Stimulated activated CD8-positive, alpha-beta memory T cell treated with anti-CD3 and anti-CD28 coated beads, Interleukin-7, amount 100 ng/mL, for 1 hour (primary cell): ENCODE data around the gene LRMDA.
"Not testable (repeated sequence)": the region's sequence is repeated elsewhere in the genome, so short reads cannot be mapped to it uniquely, and the experiment has no call there.

Source experiments
- DNase-seq, 2 donors: peaks; one replicate each; pipeline ENCODE4 v3.0.0-alpha.2; 2020; ENCODE audit warnings: low read depth in 2 of 2

The LRMDA gene

DNA sequence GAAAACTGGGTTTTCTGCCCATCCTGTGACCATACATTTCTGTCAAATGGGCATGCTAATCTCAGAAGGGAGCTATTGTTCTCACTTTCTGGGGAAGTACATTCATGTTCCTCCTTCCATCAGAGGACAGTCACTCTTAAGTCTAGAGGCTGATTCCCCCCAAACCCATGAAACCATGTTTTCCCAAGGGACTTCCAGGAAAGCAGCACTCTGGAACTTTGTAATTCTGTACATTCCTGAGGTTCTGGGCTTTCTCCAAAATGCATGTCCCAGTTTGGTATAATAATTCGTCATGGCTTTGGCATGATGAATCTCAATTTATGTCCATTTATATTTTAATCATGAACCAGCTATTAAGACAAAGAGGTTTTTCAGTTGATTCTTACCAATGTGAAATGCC, 688.1 kb downstream of the LRMDA start:
- DNase-seq = no peak

DNA sequence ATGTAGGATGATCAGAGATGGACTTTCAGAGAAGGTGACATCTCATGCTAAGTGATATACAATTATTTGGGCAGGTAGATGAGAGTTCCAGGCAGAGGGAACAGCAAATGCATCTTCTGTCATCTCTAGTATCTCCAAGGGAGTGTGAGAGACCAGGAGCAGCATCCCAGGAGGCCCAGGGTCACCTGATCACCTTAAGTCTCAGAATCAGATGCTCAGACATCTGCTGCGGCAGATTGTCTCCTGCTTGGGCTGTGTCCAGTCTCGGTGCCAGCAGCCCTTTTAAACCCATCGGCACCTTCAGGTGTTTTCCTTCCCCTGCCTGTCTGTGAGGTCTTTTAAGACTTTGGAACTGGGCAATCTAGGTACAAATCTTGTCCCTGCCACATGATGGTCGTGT, 690.6 kb downstream of the LRMDA start:
- DNase-seq = no peak

DNA sequence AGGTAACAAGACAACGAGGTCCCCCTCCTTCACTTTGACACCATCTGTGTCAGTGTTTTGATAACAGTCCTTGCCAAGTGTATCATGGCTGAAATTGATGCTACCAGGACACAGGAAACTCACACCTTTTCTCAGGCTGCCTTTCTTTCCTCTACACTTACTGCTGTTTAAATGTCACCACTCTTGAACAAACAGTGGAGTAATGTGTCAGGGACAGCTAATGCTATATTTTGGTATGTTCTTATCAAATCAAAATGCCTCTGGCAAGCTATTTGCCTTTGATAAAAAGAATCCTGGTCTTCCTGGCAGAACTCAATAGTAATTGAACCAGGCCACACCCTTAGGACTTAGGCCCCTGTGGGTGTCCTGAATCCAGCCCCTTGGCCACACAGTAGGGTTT, 692.9 kb downstream of the LRMDA start:
- DNase-seq = no peak

DNA sequence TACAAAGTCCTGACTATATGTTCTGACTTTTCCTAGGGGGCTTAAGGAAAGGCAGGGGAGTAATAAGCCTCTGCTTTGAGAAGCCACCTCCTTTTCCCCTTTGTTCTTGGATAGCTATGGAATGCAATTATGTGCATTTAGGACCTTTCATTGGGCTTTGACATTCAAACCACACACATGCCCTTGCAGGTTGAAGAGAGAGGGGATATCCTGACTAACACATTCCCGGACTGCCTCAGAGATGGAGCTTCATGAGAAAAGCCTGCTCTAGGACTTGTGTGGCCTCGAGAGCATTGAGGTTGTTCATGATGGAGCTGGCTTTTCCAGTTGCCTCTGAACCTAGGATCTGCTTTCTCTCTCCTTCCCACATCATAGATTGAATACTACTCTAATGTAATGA, 694.5 kb downstream of the LRMDA start:
- DNase-seq = no peak

DNA sequence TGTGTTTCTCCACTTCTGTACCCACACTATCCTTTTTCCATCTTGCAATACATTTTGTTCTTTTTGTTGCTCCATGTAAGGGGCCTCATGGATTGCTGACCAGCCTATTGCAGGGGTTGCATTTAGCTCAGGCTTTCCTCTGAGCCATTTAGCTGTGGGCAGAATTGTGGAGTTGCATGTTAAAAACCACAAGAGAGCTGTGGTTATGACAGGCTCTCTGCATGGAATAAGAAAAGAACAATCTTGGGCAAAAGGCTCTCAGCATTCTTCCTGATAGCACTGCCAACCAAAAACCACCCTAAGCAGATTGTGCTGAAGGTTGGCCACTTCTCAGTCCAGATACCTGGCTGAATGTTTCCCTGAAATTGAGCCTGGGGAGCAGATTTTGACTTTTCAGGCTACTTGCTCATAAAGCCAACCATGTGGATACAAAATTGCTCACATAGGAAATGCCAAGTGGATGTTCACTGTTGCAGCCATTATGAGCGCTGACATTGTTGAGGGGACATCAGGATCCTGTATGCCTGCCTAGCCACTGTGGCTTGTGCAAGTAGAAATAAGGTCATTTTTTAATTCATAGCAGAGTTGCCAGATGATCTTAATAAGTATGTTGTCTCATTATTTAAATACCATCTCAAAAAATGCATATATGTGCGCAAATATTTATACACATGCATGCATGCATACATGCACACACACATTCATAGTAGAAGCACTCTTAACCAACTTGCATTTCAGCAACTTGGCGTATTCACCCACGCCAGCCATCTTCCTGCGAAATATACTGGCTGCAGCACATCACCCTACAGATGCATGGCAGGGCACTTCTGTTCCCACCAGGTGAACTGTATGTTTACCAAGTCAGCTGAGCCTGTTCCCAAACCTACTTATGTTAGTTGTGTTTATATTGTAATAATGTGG, 695.4 kb downstream of the LRMDA start:
- no peak for DNase-seq

DNA sequence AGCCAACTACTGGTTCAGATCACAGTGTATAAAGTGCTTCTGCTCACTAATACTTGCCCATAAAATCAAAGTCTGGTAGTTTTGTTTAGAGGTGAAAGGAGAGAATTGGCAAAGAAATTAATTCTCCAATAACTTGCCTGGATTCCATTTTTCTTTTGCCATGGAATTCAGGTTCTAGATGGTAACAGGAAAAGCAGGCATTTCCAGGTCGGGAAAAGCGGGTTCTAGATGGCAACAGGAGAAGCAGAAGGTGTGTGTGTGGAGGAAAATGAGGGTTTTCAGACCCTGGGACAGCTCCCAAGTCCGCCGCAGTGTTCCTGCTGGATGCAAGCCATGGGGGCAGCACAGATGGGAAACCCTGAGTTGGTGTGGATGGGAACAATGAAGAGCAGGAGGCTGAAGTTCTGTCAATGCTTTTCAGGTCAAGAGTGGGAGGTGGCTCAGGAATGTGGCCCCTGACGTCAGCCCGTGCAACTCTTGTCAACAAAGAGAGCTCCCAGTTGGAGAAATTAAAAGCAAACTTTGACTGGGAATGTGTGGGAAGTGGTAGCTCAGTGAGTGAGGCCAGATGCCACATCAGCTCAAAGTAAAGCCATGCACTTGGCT, 696.7 kb downstream of the LRMDA start:
- no peak for DNase-seq

DNA sequence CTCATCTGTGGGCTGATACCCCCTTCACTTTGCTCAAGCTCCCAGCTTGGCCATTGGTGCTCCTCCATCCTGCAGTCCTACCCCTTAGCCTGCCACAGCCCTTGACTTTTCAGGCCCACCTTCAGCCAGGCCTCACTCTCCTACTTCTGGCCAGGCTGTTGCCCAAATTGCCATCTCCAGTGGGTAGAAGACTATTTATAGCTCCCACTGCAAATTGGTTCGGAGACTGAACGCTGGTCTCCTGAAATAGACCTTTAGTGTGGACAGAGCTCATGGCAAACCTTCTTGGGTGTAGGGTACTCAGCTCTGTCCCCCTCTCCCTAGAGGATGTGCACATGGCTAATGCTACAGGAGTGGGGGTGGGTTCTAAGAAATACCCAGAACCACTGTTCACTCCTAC, 697.8 kb downstream of the LRMDA start:
- DNase-seq = no peak

DNA sequence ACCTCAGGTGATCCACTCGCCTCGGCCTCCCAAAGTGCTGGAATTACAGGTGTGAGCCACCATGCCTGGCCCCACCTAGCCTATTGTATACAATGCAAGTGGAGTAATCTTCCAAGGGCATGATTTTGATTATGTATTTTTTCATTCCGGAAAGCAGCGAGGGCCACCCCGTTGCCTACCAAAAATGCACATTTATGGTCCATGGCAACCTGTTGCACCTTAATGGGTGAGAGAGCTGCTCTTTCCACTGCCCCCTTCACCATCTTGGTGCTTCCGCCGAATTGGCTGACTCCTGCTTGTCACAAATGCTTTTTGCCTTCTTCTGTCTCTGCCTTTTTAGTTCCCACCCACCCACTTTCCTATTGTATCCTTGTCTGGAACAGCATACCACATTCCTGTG, 699.5 kb downstream of the LRMDA start:
- no peak for DNase-seq

DNA sequence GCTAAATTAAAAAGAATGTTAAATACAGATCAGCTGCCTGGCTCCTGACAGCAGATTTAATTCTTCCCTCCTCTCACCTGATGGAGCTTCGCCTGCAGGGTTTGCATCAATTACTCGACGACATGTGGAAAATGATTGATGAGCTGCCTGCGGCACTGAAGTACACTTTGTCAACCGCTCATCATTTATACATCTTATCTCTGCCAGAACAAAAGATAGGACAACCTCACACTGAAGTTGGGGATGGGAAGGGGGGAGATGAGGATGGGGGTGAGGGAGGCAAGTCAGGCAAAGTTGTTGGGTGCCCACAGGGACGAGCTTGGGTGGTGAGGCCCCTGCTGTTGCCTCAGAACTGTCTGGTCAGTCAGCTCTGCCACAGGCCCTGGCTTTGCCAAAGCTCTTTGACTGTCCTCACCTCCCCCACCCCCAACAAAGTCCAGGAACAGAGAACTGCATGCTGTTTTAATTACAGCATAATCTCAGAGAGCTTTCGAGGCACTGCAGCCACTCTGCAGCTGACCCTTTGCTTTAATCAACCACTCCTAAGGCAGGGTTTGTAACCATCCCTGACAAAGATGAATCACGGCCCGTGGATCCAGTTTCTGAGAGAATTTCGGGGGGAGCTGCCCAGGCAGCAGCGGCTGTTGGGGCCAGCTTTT, 702.3 kb downstream of the LRMDA start:
- DNase-seq = no peak

DNA sequence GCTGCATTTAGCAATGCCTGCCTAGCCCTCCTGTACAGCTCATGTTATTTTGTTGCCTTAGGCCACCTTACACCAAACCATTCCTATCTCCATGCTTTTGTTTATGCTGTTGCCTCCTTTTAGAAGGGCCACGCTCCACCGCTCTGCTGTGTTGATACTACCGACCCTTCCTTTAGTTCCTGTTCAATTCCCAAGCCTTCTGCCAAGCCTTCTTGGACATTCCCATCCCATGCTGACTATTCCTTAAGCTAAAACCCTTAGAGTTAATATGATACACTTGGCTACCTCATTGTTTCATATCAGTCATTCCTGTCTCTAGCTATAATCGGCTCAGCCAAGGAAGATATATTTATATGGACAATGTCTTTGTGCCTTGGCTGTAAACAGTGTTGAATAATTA, 705.5 kb downstream of the LRMDA start:
- no peak for DNase-seq

DNA sequence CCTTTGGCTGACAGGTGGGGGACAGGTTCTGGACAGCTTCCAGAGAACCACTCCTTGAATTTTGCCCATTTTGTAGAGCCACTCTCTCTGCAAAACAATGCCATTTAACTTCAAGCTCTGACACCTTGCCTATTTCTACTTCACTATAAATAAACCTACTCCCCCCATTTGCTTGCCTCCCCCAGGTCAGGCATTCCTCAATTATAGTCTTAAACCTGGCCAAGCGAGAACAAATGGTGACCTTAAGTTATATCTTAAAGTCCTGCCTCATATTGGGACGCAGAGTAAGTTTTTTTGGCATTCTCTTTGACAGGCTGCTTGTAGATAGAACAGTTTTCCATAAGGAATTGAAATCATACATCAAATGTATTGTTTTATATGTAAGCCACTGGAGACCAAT, 706.9 kb downstream of the LRMDA start:
- DNase-seq = no peak

DNA sequence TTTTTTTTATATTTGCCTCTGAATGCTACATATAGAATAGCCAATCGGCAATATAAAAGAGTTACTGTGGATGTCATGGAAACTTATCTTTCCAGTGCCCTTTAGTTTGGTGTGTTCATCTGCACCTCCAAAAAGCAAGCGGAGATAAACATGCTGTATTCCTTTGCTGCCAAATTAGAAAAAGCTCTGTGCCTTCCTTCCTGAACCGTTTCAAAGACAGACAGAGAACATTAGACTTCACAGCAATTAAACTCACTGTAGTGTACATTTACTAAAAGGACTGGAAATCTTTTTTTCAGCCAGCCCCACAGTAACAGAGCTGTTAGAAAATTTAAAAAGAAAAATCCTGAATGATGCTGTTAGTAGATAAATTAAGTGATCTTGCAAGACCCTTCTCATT, 707.5 kb downstream of the LRMDA start:
- DNase-seq = no peak

DNA sequence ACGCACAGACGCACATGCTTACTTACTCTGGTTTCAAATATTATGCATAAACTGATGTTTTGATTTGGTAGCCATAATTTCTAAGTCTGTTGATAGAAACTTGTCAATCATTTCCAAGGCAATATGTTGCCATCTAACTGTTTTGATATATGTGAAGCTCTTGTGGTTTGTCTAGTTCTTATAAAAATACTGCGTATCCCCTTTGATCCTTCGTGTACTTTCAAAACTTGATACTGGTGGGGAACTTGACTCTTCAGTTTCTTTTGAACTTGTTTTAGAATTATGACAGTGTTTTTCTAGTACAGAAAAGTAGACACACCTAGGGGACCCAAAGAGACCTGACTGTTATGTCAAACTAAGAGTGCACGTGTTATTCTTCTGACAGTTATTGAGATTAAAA, 708.0 kb downstream of the LRMDA start:
- no peak for DNase-seq

DNA sequence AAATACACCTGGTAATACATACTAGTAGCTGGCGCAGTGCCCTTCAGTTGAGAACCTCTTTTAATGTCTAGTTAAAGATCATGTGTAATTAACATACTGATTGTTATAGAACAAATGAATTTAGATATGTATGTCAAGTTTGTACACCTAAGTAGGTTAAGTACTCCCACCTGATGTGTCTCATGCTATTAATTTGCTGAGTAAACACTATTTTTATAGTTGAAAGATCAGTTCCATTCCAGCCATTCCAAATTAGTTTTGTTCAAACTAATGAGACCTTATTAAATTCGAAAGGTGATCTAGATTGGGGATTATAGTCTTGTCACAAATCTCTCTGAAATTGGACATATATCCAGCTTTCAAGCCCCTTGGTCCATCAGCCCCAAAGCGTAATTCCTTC, 710.0 kb downstream of the LRMDA start:
- DNase-seq = no peak

DNA sequence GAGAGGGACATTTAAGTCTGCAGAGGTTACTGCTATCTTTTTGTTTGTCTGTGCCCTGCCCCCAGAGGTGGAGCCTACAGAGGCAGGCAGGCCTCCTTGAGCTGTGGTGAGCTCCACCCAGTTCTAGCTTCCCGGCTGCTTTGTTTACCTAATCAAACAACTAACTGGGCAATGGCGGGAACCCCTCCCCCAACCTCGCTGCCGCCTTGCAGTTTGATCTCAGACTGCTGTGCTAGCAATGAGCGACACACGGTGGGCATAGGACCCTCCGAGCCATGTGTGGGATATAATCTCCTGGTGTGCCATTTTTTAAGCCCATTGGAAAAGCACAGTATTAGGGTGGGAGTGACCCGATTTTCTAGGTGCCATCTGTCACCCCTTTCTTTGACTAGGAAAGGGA, 716.8 kb downstream of the LRMDA start:
- not testable (repeated sequence) for DNase-seq

DNA sequence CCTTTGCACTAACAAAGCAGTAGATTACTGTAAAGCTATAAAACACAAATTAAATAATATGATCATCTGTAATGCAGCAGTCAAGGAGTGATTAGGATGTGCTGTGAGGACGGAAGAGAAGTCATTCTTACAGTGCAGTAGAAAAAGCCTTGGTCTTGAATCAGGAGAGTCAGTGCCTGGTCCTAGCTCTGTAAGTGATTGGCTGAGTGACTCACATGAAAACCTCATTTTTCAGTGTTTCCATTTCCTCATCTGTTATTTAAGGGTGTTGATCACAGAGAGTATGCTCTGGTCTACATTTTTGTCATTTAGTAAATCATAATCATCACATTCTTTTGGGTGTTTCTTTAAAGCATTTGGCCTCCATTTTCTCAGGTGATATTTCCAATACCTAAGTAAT, 717.8 kb downstream of the LRMDA start:
- DNase-seq = no peak

DNA sequence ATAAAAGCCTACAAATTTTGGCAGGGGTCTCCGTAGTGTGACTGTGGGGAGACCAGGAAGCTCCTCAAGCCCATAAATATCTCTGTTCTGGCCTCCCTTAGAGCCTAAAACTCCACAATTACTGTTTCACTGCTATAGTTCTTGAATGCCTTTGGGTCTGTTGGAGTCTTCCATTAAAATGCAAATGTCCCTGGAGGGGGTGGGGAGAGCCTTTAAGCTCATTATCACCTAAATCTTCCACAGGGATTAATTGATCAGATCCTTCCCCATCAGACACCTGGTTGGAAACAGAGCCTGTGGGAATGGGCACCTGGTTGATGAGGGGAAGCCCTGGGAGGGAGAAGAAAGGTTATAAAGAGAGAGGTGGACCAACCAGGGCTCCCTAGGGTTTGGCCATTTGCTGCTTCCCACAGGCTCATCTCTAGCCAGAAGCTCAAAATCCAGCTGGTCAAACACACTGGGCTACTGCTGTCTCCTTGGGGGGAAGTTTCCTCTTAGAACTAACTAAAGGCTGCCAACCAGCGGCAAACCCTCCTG, 718.2 kb downstream of the LRMDA start:
- no peak for DNase-seq

DNA sequence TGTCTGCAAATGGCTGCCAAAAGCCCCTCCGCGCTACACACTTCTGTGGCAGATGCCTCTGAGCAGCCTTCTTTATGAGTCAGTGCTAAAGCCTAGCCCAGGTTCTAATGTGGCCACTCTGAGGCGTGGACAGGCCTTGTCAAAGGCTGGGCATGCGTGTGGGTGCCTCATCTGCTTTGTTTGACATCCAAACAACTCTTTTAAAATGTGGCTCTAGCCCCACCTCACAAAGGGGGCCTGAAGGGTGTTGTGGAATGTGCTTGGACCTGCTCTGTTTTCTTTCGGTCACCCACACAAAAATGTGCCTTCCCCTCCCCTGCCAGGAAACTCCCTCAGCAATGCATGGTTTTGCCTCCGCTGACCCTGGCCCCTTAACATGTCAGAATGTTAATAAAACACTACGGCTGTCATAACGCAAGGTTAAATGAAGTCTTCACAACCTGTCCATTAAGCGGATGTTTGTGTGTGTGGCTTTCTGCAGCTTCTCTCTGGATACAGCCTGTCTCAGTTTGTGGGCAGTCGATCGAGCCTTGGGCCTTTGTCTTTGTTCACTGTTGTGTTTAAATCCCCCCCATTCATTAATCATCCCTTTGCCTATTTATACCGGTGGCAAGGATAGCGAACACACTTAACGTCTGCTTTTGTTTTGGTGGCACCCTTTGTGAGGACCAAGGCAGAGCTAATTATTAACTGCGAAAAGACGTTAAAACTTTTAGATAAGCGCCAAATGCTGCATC, 718.9 kb downstream of the LRMDA start:
- DNase-seq = no peak

DNA sequence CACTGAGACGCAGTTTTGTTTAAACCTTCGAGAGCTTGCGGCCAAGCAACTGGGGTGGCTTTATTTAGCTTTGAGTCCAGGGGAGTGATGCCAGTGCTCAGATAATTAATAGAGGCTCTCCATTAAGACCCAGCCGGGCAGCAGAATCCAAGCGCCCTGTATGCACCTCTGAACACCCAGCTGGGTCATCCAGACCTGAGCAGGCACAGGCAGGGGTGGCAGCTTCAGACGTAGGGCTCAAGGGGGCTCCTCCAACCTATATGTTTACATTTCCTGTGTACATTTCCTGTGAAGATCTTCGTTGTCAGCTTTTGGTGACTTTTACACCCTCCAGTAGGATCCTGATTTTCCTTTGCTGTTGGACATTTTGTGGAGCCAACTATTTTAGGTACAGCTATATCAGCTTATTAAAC, 719.5 kb downstream of the LRMDA start:
- no peak for DNase-seq

DNA sequence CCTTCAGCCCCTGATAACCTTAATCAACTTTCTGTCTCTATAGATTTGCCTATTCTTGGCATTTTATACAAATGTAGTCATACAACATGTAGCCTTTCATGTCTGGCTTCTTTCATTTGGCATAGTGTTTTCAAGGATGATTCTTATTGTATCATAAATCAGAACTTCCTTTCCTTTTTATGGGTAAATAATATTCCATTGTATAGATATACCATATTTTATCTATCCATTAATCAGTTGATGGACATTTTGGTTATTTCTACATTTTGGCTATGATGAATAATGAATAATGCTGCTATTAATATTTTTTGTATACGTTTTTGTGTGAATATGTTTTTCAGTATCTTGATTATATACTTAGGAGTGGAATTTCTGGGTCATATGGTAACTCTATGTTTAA, 720.8 kb downstream of the LRMDA start:
- no peak for DNase-seq

DNA sequence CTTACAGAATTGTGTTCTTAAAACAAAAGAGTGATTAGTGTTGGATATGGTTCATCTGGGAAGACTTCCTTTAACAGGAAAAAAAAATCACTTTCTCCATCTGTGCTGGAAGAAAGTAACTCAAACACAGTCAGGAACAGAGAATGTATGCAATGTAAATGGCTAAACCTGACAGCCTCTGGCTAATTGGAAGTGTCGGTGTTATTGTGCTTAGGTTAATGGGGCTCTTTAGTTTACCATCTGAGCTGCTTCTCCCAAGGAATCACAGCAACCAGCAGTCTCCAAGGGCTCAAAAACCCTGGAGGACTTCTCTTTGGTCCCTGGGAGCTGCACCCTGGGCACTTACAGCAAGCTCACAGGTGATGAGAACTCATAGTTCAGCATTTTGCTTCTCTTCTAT, 724.5 kb downstream of the LRMDA start:
- no peak for DNase-seq
